ENCODE results near the gene EFCAB11.

EFCAB11 gene

DNA sequence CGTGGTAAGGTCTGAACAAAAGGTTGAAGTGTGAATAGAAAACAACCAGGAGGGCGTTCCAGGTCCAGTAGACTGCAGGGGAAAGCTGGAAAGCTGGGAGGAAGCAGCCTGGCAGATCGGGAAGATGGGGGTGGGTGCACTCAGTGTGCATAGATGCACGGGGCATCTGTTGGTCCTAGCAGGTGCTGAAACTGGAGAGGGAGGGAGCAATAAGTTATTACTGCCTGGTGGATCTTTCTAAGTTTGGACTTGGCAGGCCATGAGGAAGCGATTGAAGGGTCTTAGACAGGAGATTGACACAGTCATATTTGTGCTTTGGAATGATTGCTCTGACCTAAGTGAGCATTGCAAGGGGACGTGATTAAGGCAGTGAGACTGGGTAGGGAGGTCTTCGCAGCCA, 194.4 kb downstream of the EFCAB11 start:
- no peak for DNase-seq

DNA sequence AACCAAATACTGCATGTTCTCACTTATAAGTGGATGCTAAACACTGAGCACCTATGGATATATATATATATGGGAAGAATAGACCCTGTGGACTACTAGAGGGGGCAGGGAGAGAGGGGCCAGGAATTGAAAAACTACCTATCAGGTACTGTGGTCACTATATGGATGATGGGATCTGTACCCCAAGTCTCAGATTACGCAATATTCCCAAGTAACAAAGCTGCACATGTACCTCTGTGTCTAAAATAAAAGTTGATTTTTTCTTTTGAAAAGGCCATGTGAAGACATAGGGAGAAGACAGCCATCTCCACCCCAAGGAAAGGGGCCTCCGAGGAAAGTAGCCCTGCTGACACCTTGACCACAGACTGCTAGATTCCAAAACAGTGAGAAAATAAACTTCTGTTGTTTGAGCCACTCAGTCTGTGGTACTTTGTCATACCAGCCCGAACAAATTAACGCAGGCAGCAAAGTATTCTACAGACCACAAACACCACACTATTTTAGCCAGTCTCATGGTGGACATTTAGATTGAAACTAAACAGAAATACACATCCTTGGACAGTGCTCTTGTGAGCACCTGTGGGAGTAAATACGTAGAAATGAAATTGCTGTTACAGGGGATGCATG, 197.1 kb downstream of the EFCAB11 start:
- DNase-seq: no peak

DNA sequence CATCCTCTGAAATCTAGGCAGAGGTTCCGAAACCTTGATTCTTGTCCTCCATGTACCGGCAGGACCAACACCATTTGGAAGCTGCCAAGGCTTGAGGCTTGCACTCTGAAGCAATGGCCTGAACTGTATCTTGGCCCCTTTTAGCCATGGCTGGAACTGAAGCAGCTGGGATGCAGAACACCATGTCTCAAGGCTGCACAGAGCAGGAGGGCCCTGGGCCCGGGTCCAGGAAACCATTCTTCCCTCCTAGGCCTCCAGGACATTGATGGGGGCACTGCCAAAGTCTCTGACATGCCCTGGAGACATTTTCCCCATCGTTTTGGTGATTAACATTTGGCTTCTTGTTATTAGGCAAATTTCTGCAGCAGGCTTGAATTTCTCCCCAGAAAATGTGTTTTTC, 198.7 kb downstream of the EFCAB11 start:
- no peak for DNase-seq

DNA sequence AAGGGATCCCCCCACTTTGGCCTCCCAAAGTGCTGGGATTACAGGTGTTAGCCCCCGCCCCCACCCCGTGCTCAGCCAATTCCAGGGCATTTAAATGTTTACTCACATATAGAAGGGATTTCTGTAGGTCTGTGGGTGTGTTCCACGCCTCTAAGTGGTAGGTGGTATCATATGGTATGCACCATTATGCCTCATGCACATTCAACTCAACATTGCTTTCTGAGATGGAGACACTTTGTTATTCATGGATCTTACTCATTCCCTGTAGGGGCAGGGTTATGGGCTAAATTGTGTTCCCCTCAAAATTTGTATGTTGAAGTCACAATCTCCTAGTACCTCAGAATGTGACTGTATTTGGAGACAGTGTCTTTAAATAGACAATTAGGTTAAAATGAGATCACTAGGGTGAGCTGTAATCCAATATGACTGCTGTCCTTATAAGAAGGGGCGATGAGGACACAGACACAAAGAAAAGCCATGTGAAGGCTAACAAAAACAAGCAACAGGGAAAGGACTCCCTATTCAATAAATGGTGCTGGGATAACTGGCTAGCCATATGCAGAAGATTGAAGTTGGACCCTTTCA, 200.6 kb downstream of the EFCAB11 start:
- no peak for DNase-seq

DNA sequence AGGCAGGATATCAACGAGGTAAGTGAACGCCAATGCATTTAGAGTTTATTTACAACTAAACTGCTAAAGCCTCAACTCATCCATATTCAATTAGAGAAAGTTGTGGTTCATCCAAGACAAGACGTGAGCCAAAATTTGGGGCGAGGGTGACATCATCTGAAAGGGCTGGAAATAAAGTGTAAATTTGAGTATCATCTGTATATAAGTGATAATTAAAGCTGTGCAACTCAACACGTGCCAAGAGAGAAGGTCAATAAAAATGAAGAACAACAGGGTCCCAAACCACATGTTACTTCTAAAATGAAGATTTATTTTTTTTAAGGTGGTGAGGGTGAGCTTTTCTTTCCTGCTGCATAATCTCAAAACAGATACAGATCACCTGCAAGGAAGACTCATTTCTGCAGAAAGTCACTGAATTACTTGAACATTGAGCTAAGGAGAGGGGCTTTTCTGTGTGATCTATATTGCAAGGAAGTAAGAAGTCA, 203.6 kb downstream of the EFCAB11 start:
- no peak for DNase-seq

DNA sequence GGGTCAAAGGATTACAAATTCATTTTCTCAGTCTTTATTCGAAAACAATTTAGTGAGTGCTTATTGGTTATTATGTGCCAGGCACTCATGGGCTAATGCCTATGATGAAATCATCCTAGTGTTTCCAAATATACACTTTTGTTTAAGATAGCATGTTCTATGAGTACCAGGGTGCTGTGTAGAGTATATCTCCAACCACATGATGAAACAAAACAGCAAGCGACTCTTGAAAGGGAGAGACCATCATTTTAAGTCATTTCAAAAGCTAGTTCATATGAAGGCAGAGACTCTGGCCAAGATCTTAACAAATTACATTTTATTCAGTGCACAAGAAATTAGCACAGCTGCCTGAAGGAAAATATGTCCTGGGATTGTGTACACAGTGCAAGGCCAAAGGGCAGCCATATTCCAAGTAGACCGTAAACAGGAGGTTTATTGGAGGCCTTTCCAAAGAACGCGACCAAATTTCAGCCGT, 204.2 kb downstream of the EFCAB11 start:
- DNase-seq: no peak

DNA sequence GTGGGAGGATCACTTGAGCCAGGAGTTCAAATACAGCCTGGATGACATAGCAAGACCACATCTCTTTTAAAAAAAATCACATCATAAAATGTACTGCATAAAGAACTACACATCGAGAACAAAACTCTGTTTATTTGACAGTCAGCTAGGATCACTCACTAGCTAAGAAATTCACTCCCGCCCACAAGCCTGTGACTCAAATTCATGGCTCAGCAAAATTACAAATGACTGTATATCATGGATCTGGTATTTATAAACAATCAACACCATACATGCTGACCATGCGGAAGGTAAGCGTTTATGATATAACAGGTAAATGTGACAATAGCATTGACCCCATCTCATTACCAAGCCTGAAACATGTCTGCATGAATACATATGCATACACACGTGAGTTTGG, 206.5 kb downstream of the EFCAB11 start:
- DNase-seq: no peak

DNA sequence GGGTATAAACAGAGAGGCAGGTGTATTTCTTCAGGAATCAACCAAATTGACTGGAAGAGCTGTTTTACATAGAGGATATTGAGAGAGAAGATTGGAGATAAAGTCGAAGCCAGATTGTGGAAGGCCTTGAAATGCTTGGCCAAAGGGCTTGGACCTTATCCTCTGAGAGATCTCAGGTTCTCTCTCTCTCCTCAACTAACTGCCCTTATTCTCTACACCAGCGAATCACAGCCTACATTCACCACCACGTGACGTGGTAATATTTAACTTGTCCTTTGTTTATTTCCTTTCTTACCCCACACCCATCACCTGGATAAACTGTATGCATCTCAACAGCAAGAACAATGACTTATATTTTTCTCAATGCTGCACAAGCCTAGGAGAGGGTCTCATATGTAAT, 207.4 kb downstream of the EFCAB11 start:
- no peak for DNase-seq

DNA sequence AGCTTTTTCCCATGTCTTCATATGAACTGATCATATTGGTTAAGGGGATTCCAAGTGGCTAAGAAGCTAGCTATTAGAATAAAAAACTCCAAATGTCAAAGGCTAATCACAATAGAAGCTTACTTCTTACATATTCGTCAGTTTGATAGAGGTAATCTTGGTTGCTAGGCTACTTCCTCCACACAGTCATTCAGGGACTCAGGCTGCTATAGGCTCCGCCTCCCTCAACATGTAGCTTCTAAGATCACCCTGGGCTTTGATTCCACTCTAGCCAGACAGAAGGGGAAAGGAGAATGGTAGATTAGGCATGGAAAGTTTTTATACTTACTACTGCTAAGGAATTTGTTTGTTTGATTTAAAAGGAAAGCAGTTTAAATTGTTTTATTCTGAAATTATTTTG, 207.9 kb downstream of the EFCAB11 start:
- no peak for DNase-seq

DNA sequence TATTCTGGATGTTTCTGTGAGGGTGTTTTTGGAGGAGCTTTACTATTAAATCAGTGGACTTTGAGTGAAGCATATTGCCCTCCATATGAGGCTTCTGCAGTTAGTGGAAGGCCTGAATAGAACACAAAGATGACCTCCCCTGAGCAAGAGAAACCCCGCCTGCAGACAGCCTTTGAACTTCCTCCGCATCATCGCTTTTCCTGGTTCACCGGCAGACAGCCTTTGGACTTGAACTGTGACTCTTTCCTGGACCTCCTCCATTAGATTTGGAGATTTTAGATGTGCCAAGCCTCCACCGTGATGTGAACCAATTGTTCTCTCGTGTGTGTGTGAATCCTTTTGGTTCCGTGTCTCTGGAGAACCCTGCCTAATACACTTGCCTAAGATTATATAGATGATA, 208.4 kb downstream of the EFCAB11 start:
- no peak for DNase-seq

All from activated CD8-positive, alpha-beta memory T cell treated with anti-CD3 and anti-CD28 coated beads, Interleukin-2, amount 50 U/mL, for 4 hours (primary cell).